Lower leg skin (tissue), 3 donors: ENCODE results near the gene PRRG3.

Experiments
- CTCF ChIP-seq, 3 donors: fragments of 450-650 bp; IDR thresholded peaks; one replicate each; pipeline ENCODE4 v1.5.1; 2016; ENCODE audit warnings: antibody characterized with exemption in 3 of 3, mild to moderate bottlenecking in 3 of 3, moderate library complexity in 2 of 3
- POLR2A ChIP-seq, 2 donors: fragments of 450-650 bp; IDR thresholded peaks; one replicate each; pipeline ENCODE4 v1.6.1; 2016 to 2017; ENCODE audit warnings: antibody characterized with exemption in 2 of 2, mild to moderate bottlenecking in 1 of 2, moderate library complexity in 1 of 2

GRCh38 chrX:151735219-151735618 is 40.0 kb downstream of the PRRG3 start:
- TF ChIP-seq CTCF (IDR thresholded peaks at IDR 0.05) = no peak
- no peak for TF ChIP-seq POLR2A (IDR thresholded peaks at IDR 0.05)
